ENCODE measurements around the gene CD3E. TPM values are rescaled to one million over a fixed set of nuclear protein-coding genes. Genes with fewer than 3 reads are reported as not detected.

The CD3E gene
- total and polyA plus RNA-seq, 2 donors (not counting 3 experiments of a cell fraction or from before 2014, with no cell fraction given) = not detected

DNA sequence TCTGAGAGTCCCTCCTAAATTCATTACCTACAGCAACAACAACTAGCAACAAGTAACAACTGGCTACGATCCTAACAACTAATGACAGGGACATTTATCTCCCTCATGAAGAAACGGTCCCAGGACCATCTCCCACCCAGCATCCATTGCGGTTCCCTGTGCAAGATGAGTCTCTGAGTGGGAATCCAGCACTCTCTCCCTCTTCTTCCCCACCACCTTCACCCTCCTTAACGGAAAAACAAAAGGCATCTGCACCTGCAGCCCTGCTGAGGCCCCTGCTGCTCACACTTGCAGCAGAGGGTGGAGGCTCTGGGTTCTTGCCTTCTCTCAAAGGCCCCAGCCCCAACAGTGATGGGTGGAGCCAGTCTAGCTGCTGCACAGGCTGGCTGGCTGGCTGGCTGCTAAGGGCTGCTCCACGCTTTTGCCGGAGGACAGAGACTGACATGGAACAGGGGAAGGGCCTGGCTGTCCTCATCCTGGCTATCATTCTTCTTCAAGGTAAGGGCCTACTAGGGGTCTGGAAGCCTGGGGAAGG, 39.5 kb downstream of the CD3E start, which contains the start of gene CD3G:
CD3G (plus strand) TSS at position 364 of the 535 bp plus-strand sequence; CDS start at position 444, 80 bp downstream.
- intact Hi-C loops (cut with micrococcal nuclease) (no loop called here), dilution Hi-C loops (cut with MboI; ENCODE audit: extremely low pct_ligation_motif_present, low sequenced_read_pairs) (no loop called here)
- Histone ChIP-seq H3K27ac (ENCODE audit: insufficient read depth, low read depth, low read length) (no peak within 1 kb of the TSS), H3K4me1 (ENCODE audit: control insufficient read depth, extremely low read depth, insufficient read depth, low read length) (no peaks in the 10 kb centered on the region), H3K79me2 (ENCODE audit: control insufficient read depth, insufficient read depth, low read length) (no peaks in the 10 kb centered on the region), H3K9me3 (replicated peaks; ENCODE audit: control insufficient read depth, insufficient read depth, low read length) (no peaks in the 10 kb centered on the region), H3K36me3 (ENCODE audit: control insufficient read depth in 2 of 2, extremely low read depth in 1 of 2, insufficient read depth in 2 of 2, low read length in 2 of 2) (no peaks in the 10 kb centered on the region), H3K9me1 (replicated peaks; ENCODE audit: control insufficient read depth, extremely low read depth, insufficient read depth, low read length) (no peaks in the 10 kb centered on the region), H3K9ac (replicated peaks; ENCODE audit: extremely low read depth, insufficient read depth, low read length) (no peak within 1 kb of the TSS), H3K4me3 (replicated peaks in 1 of 3; ENCODE audit: insufficient read depth in 1 of 3, low read depth in 1 of 3, low read length in 3 of 3) (no peak within 1 kb of the TSS), H4K20me1 (replicated peaks; ENCODE audit: control insufficient read depth, extremely low read depth, insufficient read depth, low read length) (no peaks in the 10 kb centered on the region), H3K4me2 (ENCODE audit: insufficient read depth, low read length) (no peak within 1 kb of the TSS), H3K27me3 (ENCODE audit: control insufficient read depth in 2 of 2, insufficient read depth in 2 of 2, low read length in 2 of 2) (peaks cover 9 to 25% of the 10 kb centered on the region in 2 experiments), H2AFZ (ENCODE audit: low read depth, low read length) (no peak within 1 kb of the TSS)
- no TSS peak for BruUV-seq (replicated peaks)
- no peak for DNase-seq (ENCODE audit: low read depth, low spot score)
- ChIA-PET CTCF (interaction anchor here (0.7 kb wide), 1 partner anchor 145 kb away, joined by 3 read pairs; no protein-coding TSS in a partner anchor), POLR2A (no interaction called here)
- no peak for FAIRE-seq
- no peak for TF ChIP-seq POLR2A (IDR thresholded peaks at IDR 0.05; ENCODE audit: low read depth, low read length)
- TF ChIP-seq MYC (IDR thresholded peaks at IDR 0.05; ENCODE audit: low read depth, low read length) = no peak
- no peak for TF ChIP-seq EZH2 (IDR thresholded peaks at IDR 0.05; ENCODE audit: borderline replicate concordance, low read depth, low read length, severe bottlenecking)
- TF ChIP-seq, protein P1, sequence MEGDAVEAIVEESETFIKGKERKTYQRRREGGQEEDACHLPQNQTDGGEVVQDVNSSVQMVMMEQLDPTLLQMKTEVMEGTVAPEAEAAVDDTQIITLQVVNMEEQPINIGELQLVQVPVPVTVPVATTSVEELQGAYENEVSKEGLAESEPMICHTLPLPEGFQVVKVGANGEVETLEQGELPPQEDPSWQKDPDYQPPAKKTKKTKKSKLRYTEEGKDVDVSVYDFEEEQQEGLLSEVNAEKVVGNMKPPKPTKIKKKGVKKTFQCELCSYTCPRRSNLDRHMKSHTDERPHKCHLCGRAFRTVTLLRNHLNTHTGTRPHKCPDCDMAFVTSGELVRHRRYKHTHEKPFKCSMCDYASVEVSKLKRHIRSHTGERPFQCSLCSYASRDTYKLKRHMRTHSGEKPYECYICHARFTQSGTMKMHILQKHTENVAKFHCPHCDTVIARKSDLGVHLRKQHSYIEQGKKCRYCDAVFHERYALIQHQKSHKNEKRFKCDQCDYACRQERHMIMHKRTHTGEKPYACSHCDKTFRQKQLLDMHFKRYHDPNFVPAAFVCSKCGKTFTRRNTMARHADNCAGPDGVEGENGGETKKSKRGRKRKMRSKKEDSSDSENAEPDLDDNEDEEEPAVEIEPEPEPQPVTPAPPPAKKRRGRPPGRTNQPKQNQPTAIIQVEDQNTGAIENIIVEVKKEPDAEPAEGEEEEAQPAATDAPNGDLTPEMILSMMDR (IDR thresholded peaks at IDR 0.05; ENCODE audit: extremely low read depth in 1 of 2, insufficient read depth in 1 of 2, low read depth in 1 of 2, low read length in 2 of 2) = no peak
- TF ChIP-seq FOS (IDR thresholded peaks at IDR 0.05; ENCODE audit: borderline replicate concordance, insufficient read depth, low read length) = no peak
- no peak for TF ChIP-seq JUN (IDR thresholded peaks at IDR 0.05; ENCODE audit: borderline replicate concordance, insufficient read depth, insufficient read length, low read depth)
- TF ChIP-seq, protein P2, sequence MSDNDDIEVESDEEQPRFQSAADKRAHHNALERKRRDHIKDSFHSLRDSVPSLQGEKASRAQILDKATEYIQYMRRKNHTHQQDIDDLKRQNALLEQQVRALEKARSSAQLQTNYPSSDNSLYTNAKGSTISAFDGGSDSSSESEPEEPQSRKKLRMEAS (IDR thresholded peaks at IDR 0.05; ENCODE audit: insufficient read depth, insufficient read length) = no peak
